Panc1 (cell line): ENCODE data around the gene IFT122. TPM values are rescaled to one million over a fixed set of nuclear protein-coding genes. Genes with fewer than 3 reads are reported as not detected.

Experiments
- ATAC-seq: fragments of 200-7000 bp; cut with Tn5 transposase; 2 replicates; pipeline ENCODE4 v1.9.1; 2020; ENCODE audit warnings: mild to moderate bottlenecking, moderate library complexity
- BruUV-seq: library from RNA; stranded (reverse); fragments of 400-500 nt; replicated peaks from 2 replicates; lab custom pipeline; 2021; lab: Mats Ljungman, UMichigan
- CTCF ChIA-PET: fragments of 300-600 bp; sonication (Branson Sonifier 250); formaldehyde crosslinking; loops from one replicate; lab custom pipeline; 2022; ENCODE audit warnings: antibody characterized with exemption; lab: Charles Lee
- POLR2A ChIA-PET: fragments of 300-600 bp; sonication (Branson Sonifier 250); formaldehyde crosslinking; loops from one replicate; lab custom pipeline; 2022; ENCODE audit warnings: antibody characterized with exemption; lab: Charles Lee
- DNase-seq: peaks from one replicate; pipeline ENCODE4 v3.0.0-alpha.2; 2010; ENCODE audit warnings: low read depth, low spot score
- H3K27ac ChIP-seq: 2 replicates; pipeline ENCODE4 v1.5.1; 2011; ENCODE audit warnings: mild to moderate bottlenecking, low read length, inconsistent platforms
- H3K27me3 ChIP-seq: fragments of 200-500 bp; sonication (Bioruptor generic); 2 replicates; pipeline ENCODE4 v1.6.0; 2014; ENCODE audit warnings: low read length, inconsistent platforms; ENCODE audit not compliant: control insufficient read depth, insufficient read depth
- H3K36me3 ChIP-seq: fragments of 200-500 bp; sonication (Bioruptor generic); 2 replicates; pipeline ENCODE4 v1.5.1; 2014; ENCODE audit warnings: inconsistent platforms, mild to moderate bottlenecking, low read length, moderate library complexity; ENCODE audit not compliant: control insufficient read depth, insufficient read depth
- H3K4me1 ChIP-seq: 2 replicates; pipeline ENCODE4 v1.5.1; 2011; ENCODE audit warnings: inconsistent platforms, mild to moderate bottlenecking, low read length, moderate library complexity; ENCODE audit not compliant: control insufficient read depth, insufficient read depth
- H3K4me3 ChIP-seq, 2 experiments: 2 replicates each; pipeline ENCODE4 v1.5.1; 2011 to 2012; ENCODE audit warnings: low read depth in 2 of 2, low read length in 2 of 2, mild to moderate bottlenecking in 2 of 2, inconsistent platforms in 1 of 2, moderate library complexity in 1 of 2
- H3K9me3 ChIP-seq: fragments of 200-500 bp; sonication (Bioruptor generic); 2 replicates; pipeline ENCODE4 v1.5.1; 2014; ENCODE audit warnings: low read depth, mild to moderate bottlenecking, inconsistent platforms, low read length, moderate library complexity; ENCODE audit not compliant: control insufficient read depth, insufficient read depth
- CTCF ChIP-seq: fragments of 450-650 bp; IDR thresholded peaks from 2 replicates; pipeline ENCODE4 v1.5.1; 2017; ENCODE audit warnings: mild to moderate bottlenecking
- POLR2AphosphoS5 ChIP-seq: IDR thresholded peaks from 2 replicates; pipeline ENCODE4 v1.6.1; 2012; ENCODE audit warnings: mild to moderate bottlenecking, low read depth, low read length, moderate library complexity
- REST ChIP-seq, 2 experiments: IDR thresholded peaks; 2 replicates each; pipeline ENCODE4 v1.6.1; 2011 to 2012; ENCODE audit warnings: low read depth in 2 of 2, control low read depth in 1 of 2, low read length in 1 of 2, mild to moderate bottlenecking in 1 of 2, moderate library complexity in 1 of 2; ENCODE audit not compliant: insufficient read depth in 1 of 2
- SIN3A ChIP-seq: IDR thresholded peaks from 2 replicates; pipeline ENCODE4 v1.6.1; 2012; ENCODE audit warnings: low read depth, mild to moderate bottlenecking, low read length, moderate library complexity, borderline replicate concordance; ENCODE audit not compliant: insufficient read depth
- TCF7L2 ChIP-seq: IDR thresholded peaks from 2 replicates; pipeline ENCODE4 v1.6.1; 2011; ENCODE audit warnings: mild to moderate bottlenecking, low read depth, low read length, inconsistent platforms
- in situ Hi-C: cut with HindIII; loops from 2 replicates; pipeline ENCODE4 v1.10.0; 2016; ENCODE audit warnings: low sequenced_read_pairs, low pct_unique_long_range_greater_than_20kb
- intact Hi-C: fragments of 100-400 bp; cut with micrococcal nuclease; formaldehyde crosslinking; loops from one replicate; pipeline ENCODE4 v1.10.0; 2022; ENCODE audit not compliant: unreplicated experiment
- total RNA-seq: library from RNA; stranded (reverse); gene quantifications from one replicate; pipeline ENCODE4 v1.2.1, GENCODE V29; 2021; ENCODE audit not compliant: unreplicated experiment

IFT122 gene
- total RNA-seq, 1 experiment from 2014 or later = 52.4 TPM

- H3K36me3 ChIP-seq = peaks cover 5% of the 10 kb centered on the region
- no peak overlapping the region for H3K4me3 ChIP-seq
- TF ChIP-seq POLR2AphosphoS5 (no peak), SIN3A (no peak), REST (IDR thresholded peaks at IDR 0.05; ENCODE audit: insufficient read depth in 1 of 2, low read depth in 2 of 2, low read length in 1 of 2) (no peak), TCF7L2 (no peak), CTCF (no peak)
- ChIA-PET POLR2A (no interaction called here), CTCF (no interaction called here)
- no TSS peak for BruUV-seq
- intact Hi-C loops = loop anchor here (5.0 kb wide), 1 partner anchor 63 kb away; no protein-coding TSS in a partner anchor
- DNase-seq (no peak), ATAC-seq (no peak)
- H3K27ac ChIP-seq = no peak overlapping the region
- in situ Hi-C loops = no loop called here
- no peaks in the 10 kb centered on the region for H3K27me3 ChIP-seq
- no peaks in the 10 kb centered on the region for H3K9me3 ChIP-seq
- H3K4me1 ChIP-seq = peaks cover 11% of the 10 kb centered on the region
These were observed 115.1 kb downstream of the IFT122 start for GRCh38 chr3:129555153-129555550.

GRCh38 chr3:129555616-129556357 lies 115.8 kb downstream of the IFT122 start:
- in situ Hi-C loops = no loop called here
- H3K4me1 ChIP-seq = peaks cover 13% of the 10 kb centered on the region
- ATAC-seq (no peak), DNase-seq (no peak)
- H3K27me3 ChIP-seq = no peaks in the 10 kb centered on the region
- TF ChIP-seq POLR2AphosphoS5 (no peak), TCF7L2 (no peak), REST (IDR thresholded peaks at IDR 0.05; ENCODE audit: insufficient read depth in 1 of 2, low read depth in 2 of 2, low read length in 1 of 2) (no peak), CTCF (no peak), SIN3A (no peak)
- intact Hi-C loops = loop anchor here (5.0 kb wide), 1 partner anchor 63 kb away; no protein-coding TSS in a partner anchor
- POLR2A ChIA-PET = no interaction called here
- CTCF ChIA-PET = no interaction called here
- H3K27ac ChIP-seq = no peak overlapping the region
- H3K4me3 ChIP-seq = no peak overlapping the region
- no TSS peak for BruUV-seq
- H3K36me3 ChIP-seq = peaks cover 7% of the 10 kb centered on the region
- no peaks in the 10 kb centered on the region for H3K9me3 ChIP-seq
